Activated T-helper 2 cell treated with anti-CD3 and anti-CD28 coated beads, Interferon-gamma antibody, Interleukin-2, Interleukin-4, amounts not matched to agents 10 μg/mL and 5 μg/mL and 100 μg/mL, durations not matched to agents 14 hours and 24 hours and 36 hours (primary cell): ENCODE data around the gene EDNRA. TPM values are rescaled to one million over a fixed set of nuclear protein-coding genes. Genes with fewer than 3 reads are reported as not detected.

Experiments used
- DNase-seq: peaks from one replicate; pipeline ENCODE4 v3.0.0; 2021; ENCODE audit warnings: low spot score
- H3K27ac Mint-ChIP-seq: one replicate; pipeline ENCODE4 v1.8.0; 2021; ENCODE audit warnings: mixed read lengths
- H3K27me3 Mint-ChIP-seq: one replicate; pipeline ENCODE4 v1.8.0; 2021; ENCODE audit warnings: low read depth, mixed read lengths
- H3K36me3 Mint-ChIP-seq: one replicate; pipeline ENCODE4 v1.8.0; 2021; ENCODE audit warnings: low read depth, mixed read lengths
- H3K4me1 Mint-ChIP-seq: one replicate; pipeline ENCODE4 v1.8.0; 2021; ENCODE audit warnings: low read depth, mixed read lengths
- H3K4me3 Mint-ChIP-seq: one replicate; pipeline ENCODE4 v1.8.0; 2021; ENCODE audit warnings: low read depth, mild to moderate bottlenecking, moderate library complexity, mixed read lengths
- H3K9me3 Mint-ChIP-seq: one replicate; pipeline ENCODE4 v1.8.0; 2021; ENCODE audit warnings: mixed read lengths
- intact Hi-C: fragments of 100-400 bp; cut with micrococcal nuclease; formaldehyde crosslinking; loops from one replicate; pipeline ENCODE4 v1.15.1; 2023
- total RNA-seq: library from RNA; stranded (reverse); gene quantifications from 2 replicates; pipeline ENCODE4 v1.2.3, GENCODE V29; 2022

Gene EDNRA
- total RNA-seq, 1 donor from 2014 or later, result not detected

- no peak overlapping the region for H3K27ac Mint-ChIP-seq
- no peaks in the 10 kb centered on the region for H3K9me3 Mint-ChIP-seq
- intact Hi-C loops, result no loop called here
- no peak for DNase-seq
- H3K4me3 Mint-ChIP-seq, result no peak overlapping the region
- H3K36me3 Mint-ChIP-seq, result no peaks in the 10 kb centered on the region
- no peaks in the 10 kb centered on the region for H3K4me1 Mint-ChIP-seq
- H3K27me3 Mint-ChIP-seq, result peaks cover 4% of the 10 kb centered on the region
Observed at GRCh38 chr4:147566762-147567161, 85.9 kb downstream of the EDNRA start.

- H3K9me3 Mint-ChIP-seq, result no peaks in the 10 kb centered on the region
- peaks cover 4% of the 10 kb centered on the region for H3K27me3 Mint-ChIP-seq
- no peak overlapping the region for H3K4me3 Mint-ChIP-seq
- intact Hi-C loops, result no loop called here
- H3K4me1 Mint-ChIP-seq, result no peaks in the 10 kb centered on the region
- DNase-seq, result no peak
- H3K36me3 Mint-ChIP-seq, result no peaks in the 10 kb centered on the region
- H3K27ac Mint-ChIP-seq, result no peak overlapping the region
Observed at GRCh38 chr4:147567276-147567675, 86.4 kb downstream of the EDNRA start.

- Mint-ChIP-seq H3K4me3 (no peak overlapping the region), H3K27me3 (peaks cover 7% of the 10 kb centered on the region), H3K4me1 (no peaks in the 10 kb centered on the region), H3K9me3 (no peaks in the 10 kb centered on the region), H3K27ac (no peak overlapping the region), H3K36me3 (no peaks in the 10 kb centered on the region)
- no peak for DNase-seq
- intact Hi-C loops, result no loop called here
Observed at GRCh38 chr4:147570616-147571015, 89.7 kb downstream of the EDNRA start.

- no peaks in the 10 kb centered on the region for H3K4me1 Mint-ChIP-seq
- H3K27me3 Mint-ChIP-seq, result peaks cover 7% of the 10 kb centered on the region
- H3K36me3 Mint-ChIP-seq, result no peaks in the 10 kb centered on the region
- no peaks in the 10 kb centered on the region for H3K9me3 Mint-ChIP-seq
- no peak overlapping the region for H3K4me3 Mint-ChIP-seq
- intact Hi-C loops, result no loop called here
- DNase-seq, result no peak
- no peak overlapping the region for H3K27ac Mint-ChIP-seq
Observed at GRCh38 chr4:147571036-147571770, 90.3 kb downstream of the EDNRA start.

- no peak overlapping the region for H3K4me3 Mint-ChIP-seq
- H3K27me3 Mint-ChIP-seq, result peaks cover 3% of the 10 kb centered on the region
- intact Hi-C loops, result no loop called here
- no peaks in the 10 kb centered on the region for H3K4me1 Mint-ChIP-seq
- no peak overlapping the region for H3K27ac Mint-ChIP-seq
- no peaks in the 10 kb centered on the region for H3K9me3 Mint-ChIP-seq
- H3K36me3 Mint-ChIP-seq, result no peaks in the 10 kb centered on the region
- DNase-seq, result no peak
Observed at GRCh38 chr4:147576084-147576483, 95.2 kb downstream of the EDNRA start.

GRCh38 chr4:147578051-147578476 lies 97.2 kb downstream of the EDNRA start:
- Mint-ChIP-seq H3K27me3 (peaks cover 3% of the 10 kb centered on the region), H3K27ac (no peak overlapping the region), H3K4me1 (no peaks in the 10 kb centered on the region), H3K9me3 (no peaks in the 10 kb centered on the region), H3K36me3 (no peaks in the 10 kb centered on the region), H3K4me3 (no peak overlapping the region)
- intact Hi-C loops, result no loop called here
- no peak for DNase-seq

GRCh38 chr4:147578593-147578992 lies 97.7 kb downstream of the EDNRA start:
- Mint-ChIP-seq H3K27me3 (peaks cover 3% of the 10 kb centered on the region), H3K36me3 (no peaks in the 10 kb centered on the region), H3K9me3 (no peaks in the 10 kb centered on the region), H3K4me3 (no peak overlapping the region), H3K4me1 (no peaks in the 10 kb centered on the region), H3K27ac (no peak overlapping the region)
- no peak for DNase-seq
- intact Hi-C loops, result no loop called here

GRCh38 chr4:147580396-147580795 lies 99.5 kb downstream of the EDNRA start:
- H3K9me3 Mint-ChIP-seq, result no peaks in the 10 kb centered on the region
- DNase-seq, result no peak
- H3K36me3 Mint-ChIP-seq, result no peaks in the 10 kb centered on the region
- no peak overlapping the region for H3K4me3 Mint-ChIP-seq
- no peak overlapping the region for H3K27ac Mint-ChIP-seq
- peaks cover 7% of the 10 kb centered on the region for H3K27me3 Mint-ChIP-seq
- H3K4me1 Mint-ChIP-seq, result no peaks in the 10 kb centered on the region
- intact Hi-C loops, result loop anchor here (10.0 kb wide), 1 partner anchor 416 kb away; no protein-coding TSS in a partner anchor

- intact Hi-C loops, result loop anchor here (10.0 kb wide), 1 partner anchor 417 kb away; no protein-coding TSS in a partner anchor
- Mint-ChIP-seq H3K9me3 (no peaks in the 10 kb centered on the region), H3K27me3 (peaks cover 9% of the 10 kb centered on the region), H3K36me3 (no peaks in the 10 kb centered on the region), H3K4me1 (no peaks in the 10 kb centered on the region), H3K4me3 (no peak overlapping the region), H3K27ac (no peak overlapping the region)
- DNase-seq, result no peak
Observed at GRCh38 chr4:147581606-147582350, 100.9 kb downstream of the EDNRA start.

- intact Hi-C loops, result loop anchor here (10.0 kb wide), 1 partner anchor 418 kb away; no protein-coding TSS in a partner anchor
- Mint-ChIP-seq H3K27me3 (peaks cover 9% of the 10 kb centered on the region), H3K9me3 (no peaks in the 10 kb centered on the region), H3K36me3 (no peaks in the 10 kb centered on the region), H3K27ac (no peak overlapping the region), H3K4me3 (no peak overlapping the region), H3K4me1 (no peaks in the 10 kb centered on the region)
- DNase-seq, result no peak
Observed at GRCh38 chr4:147582386-147583060, 101.6 kb downstream of the EDNRA start.

GRCh38 chr4:147583876-147584275 lies 103.0 kb downstream of the EDNRA start:
- no peak overlapping the region for H3K4me3 Mint-ChIP-seq

GRCh38 chr4:147586032-147586431 lies 105.1 kb downstream of the EDNRA start:
- intact Hi-C loops, result loop anchor here (10.0 kb wide), 1 partner anchor 421 kb away; no protein-coding TSS in a partner anchor
- no peak for DNase-seq
- peaks cover 14% of the 10 kb centered on the region for H3K27me3 Mint-ChIP-seq

More at GRCh38 chr4:147583876-147584275, 103.0 kb downstream of the EDNRA start:
- Mint-ChIP-seq H3K36me3 (no peaks in the 10 kb centered on the region), H3K9me3 (no peaks in the 10 kb centered on the region), H3K4me1 (no peaks in the 10 kb centered on the region), H3K27me3 (peaks cover 11% of the 10 kb centered on the region), H3K27ac (no peak overlapping the region)
- DNase-seq, result no peak
- intact Hi-C loops, result loop anchor here (10.0 kb wide), 1 partner anchor 419 kb away; no protein-coding TSS in a partner anchor

More at GRCh38 chr4:147586032-147586431, 105.1 kb downstream of the EDNRA start:
- no peaks in the 10 kb centered on the region for H3K4me1 Mint-ChIP-seq
- no peak overlapping the region for H3K27ac Mint-ChIP-seq
- H3K9me3 Mint-ChIP-seq, result no peaks in the 10 kb centered on the region
- H3K36me3 Mint-ChIP-seq, result no peaks in the 10 kb centered on the region
- no peak overlapping the region for H3K4me3 Mint-ChIP-seq
